HG03558 (cell line): ENCODE data around the gene BTRC.

Source experiments
- ATAC-seq: cut with Tn5 transposase; IDR thresholded peaks from one replicate; pipeline ENCODE4 v1.9.1; 2021; ENCODE audit warnings: moderate number of reproducible peaks; ENCODE audit not compliant: unreplicated experiment; ENCODE audit errors: extremely low read depth

BTRC gene

GRCh38 chr10:101466016-101466912 lies 112.3 kb downstream of the BTRC start:
- ATAC-seq = no peak

GRCh38 chr10:101467286-101467770 lies 113.4 kb downstream of the BTRC start:
- no peak for ATAC-seq

GRCh38 chr10:101468159-101468558 lies 114.2 kb downstream of the BTRC start:
- ATAC-seq = no peak

GRCh38 chr10:101476383-101476782 lies 122.4 kb downstream of the BTRC start:
- no peak for ATAC-seq

GRCh38 chr10:101478956-101479355 lies 125.0 kb downstream of the BTRC start:
- ATAC-seq = no peak

- ATAC-seq = no peak
These were observed 127.3 kb downstream of the BTRC start for GRCh38 chr10:101481256-101481655.

GRCh38 chr10:101482568-101482967 lies 128.6 kb downstream of the BTRC start:
- no peak for ATAC-seq

- no peak for ATAC-seq
These were observed 130.3 kb downstream of the BTRC start for GRCh38 chr10:101484175-101484745.

GRCh38 chr10:101485207-101485606 lies 131.2 kb downstream of the BTRC start:
- ATAC-seq = no peak

- no peak for ATAC-seq
These were observed 132.0 kb downstream of the BTRC start for GRCh38 chr10:101485681-101486554.

- no peak for ATAC-seq
These were observed 133.4 kb downstream of the BTRC start for GRCh38 chr10:101487399-101487798.

- ATAC-seq = no peak
These were observed 135.4 kb downstream of the BTRC start for GRCh38 chr10:101489355-101489754.

GRCh38 chr10:101490026-101490425 lies 136.1 kb downstream of the BTRC start:
- no peak for ATAC-seq

- ATAC-seq = no peak
These were observed 138.2 kb downstream of the BTRC start for GRCh38 chr10:101492205-101492604.

- ATAC-seq = no peak
These were observed 138.8 kb downstream of the BTRC start for GRCh38 chr10:101492814-101493213.

GRCh38 chr10:101493249-101493648 lies 139.3 kb downstream of the BTRC start:
- ATAC-seq = no peak

- no peak for ATAC-seq
These were observed 139.9 kb downstream of the BTRC start for GRCh38 chr10:101493782-101494281.

- ATAC-seq = no peak
These were observed 140.7 kb downstream of the BTRC start for GRCh38 chr10:101494650-101495049.

GRCh38 chr10:101495324-101495925 lies 141.5 kb downstream of the BTRC start:
- ATAC-seq = no peak

GRCh38 chr10:101504438-101504837 lies 150.5 kb downstream of the BTRC start:
- ATAC-seq = no peak
